T1000 (cell line): Measurements from ENCODE around the gene TSPAN10.
A peak's percentile ranks its signal among the peaks of the same experiment; 100 is the strongest.

Source experiments
- DNase-seq: peaks from one replicate; lab custom pipeline; 2025; ENCODE audit warnings: mixed read lengths; lab: John Stamatoyannopoulos, UW

TSPAN10 gene

DNA sequence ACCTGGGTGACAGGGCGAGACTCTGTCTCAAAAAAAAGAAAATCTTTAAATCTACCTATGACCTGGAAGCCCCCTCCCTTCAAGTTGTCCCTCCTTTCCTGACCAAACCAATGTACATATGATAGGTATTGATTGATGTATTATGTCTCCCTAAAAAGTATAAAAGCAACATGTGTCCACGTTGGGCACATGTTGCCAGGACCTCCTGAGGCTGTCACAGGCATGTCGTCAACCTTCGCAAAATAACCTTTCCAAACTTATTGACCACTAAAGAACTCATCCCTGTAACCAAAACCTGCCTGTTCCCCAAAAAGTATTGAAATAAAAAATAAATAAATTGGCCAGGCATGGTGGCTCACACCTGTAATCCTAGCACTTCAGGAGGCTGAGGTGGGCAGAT is 25.0 kb downstream of the TSPAN10 start:
- no peak for DNase-seq

- DNase-seq: no peak
Observed at GRCh38 chr17:81664051-81664470, 27.1 kb downstream of the TSPAN10 start.

DNA sequence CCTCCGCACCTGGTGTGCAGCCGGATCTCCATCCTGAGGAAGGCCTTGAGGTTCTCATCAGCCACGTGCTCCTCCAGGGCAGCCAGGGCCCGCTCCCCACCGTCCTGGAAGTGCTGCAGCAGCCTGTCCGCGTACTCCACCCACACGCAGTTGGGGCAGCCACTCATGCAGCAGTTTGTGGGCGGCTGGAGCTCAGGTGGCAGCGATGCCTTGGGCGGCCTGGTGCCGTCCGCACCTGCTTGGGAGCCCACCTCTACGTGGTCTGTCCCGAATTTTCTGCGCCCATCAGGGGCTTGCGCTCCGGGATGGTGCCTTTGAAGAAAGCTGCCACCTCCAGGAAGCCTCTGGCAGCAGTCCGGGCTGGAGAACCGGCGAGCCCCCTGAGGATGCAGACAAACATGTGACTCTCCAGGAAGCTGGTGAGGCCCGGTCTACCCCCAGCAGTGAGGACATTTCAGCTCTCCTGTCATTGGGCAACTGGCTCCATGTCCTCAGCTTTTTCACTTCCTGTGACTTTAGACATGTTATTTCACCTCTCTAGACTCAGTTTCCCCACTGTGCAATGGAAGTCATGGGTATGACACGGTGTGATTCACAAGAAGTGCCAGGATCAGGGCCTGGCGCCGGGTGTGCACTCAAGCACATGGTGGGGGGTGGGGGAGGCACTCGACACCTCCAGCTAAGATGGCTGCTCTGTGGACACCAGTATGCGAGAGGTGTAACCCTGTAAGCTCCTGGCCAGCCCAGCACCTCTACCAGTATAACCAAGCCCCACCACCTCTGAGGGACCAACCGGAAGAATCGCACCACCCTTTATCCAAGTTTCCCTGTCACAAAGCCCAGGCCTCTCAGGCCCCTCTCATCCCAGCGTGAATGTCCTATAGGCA is 28.5 kb downstream of the TSPAN10 start:
- no peak for DNase-seq

GRCh38 chr17:81666092-81666341 is 29.0 kb downstream of the TSPAN10 start:
- DNase-seq: no peak

GRCh38 chr17:81666342-81667191 is 29.6 kb downstream of the TSPAN10 start, which contains the start of the genes CCDC137 and OXLD1:
TSS of gene CCDC137 (plus strand) at chr17:81666737. CDS start at chr17:81666767, 30 bp downstream.
TSS of gene OXLD1 (minus strand) at chr17:81666605. CDS start at chr17:81666577, 28 bp downstream.
- DNase-seq: peak; percentile 93

DNA sequence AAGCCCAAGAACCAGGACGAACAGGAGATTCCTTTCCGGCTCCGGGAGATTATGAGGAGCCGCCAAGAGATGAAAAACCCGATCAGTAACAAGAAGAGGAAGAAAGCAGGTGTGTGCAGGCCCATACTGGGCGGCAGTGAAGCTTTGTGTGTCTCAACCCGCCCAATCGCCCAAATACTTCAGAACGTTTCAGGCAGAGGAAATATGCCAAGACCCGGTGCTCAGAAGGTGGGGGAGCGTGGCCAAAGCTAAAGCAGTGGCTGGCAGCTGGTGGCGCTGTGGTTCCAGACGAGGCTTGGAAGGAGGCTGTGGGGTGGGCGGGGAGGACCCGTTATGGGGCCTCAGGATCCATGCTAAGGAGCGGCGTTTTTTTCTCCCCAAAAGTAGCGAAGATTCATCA is 30.8 kb downstream of the TSPAN10 start:
- DNase-seq: no peak

DNA sequence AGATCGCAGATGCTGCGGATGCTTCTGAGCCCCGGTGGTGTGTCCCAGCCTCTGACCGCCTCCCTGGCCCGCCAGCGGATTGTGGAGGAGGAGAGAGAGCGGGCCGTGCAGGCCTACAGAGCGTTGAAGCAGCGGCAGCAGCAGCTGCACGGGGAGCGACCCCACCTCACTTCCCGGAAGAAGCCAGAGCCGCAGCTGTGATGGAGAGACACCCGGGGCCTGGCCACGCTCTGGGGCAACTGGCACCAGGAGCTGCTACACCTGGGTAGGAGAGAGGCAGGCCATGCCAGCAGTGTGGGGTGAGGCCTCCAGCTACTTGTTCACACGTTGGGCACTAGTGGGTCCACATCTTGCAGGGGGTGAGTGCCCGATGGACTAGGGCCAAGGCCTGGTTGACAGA is 35.5 kb downstream of the TSPAN10 start:
- no peak for DNase-seq

DNA sequence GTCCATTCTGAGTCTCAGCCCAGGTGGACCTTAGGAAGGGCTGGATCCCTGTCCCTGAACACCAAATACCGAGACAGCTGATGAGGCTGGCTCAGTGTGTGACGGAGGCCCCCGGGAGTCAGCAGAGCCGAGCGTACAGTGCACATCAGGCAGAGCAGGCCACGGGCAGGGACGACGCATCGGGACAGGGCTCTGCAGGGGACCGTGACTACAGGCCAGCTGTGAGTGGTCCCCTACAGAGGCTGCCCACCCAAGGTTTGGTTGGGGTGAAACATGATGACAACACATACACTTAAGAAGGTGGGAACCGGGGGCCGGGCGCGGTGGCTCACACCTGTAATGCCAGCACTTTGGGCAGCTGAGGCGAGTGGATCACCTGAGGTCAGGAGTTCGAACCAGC is 36.0 kb downstream of the TSPAN10 start:
- no peak for DNase-seq

DNA sequence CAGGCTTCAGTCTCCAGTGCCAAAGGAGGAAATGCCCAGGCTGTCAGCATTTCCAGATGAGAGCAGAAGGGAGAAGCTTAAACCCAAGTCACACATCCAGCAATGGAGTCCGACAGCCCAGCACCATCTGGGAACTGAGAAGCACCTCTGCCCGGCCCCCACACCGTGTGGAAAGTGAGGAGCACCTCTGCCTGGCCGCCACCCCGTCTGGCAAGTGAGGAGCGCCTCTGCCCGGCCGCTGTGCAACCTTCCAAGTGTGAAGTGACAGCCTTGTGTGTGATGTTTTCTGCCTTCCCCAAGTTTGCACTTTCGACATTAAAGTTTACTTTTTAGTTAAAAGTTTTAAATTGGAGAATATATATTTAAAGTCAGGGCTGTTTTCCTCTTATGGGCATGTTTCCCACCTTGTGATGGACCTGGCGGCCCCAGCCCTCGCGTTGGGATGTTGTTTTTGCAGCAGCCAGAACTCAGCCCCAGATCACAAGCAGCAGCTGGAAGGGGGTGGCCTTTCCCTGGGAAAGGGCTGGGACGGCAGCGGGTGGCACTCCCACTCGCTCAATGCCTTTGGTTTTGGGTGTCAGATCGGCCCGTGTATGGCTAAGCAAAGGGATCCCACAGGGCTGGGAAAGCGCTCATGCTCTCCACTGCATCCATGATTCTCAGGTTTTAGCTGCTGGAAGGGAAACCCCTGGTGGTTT is 36.7 kb downstream of the TSPAN10 start:
- DNase-seq: no peak

DNA sequence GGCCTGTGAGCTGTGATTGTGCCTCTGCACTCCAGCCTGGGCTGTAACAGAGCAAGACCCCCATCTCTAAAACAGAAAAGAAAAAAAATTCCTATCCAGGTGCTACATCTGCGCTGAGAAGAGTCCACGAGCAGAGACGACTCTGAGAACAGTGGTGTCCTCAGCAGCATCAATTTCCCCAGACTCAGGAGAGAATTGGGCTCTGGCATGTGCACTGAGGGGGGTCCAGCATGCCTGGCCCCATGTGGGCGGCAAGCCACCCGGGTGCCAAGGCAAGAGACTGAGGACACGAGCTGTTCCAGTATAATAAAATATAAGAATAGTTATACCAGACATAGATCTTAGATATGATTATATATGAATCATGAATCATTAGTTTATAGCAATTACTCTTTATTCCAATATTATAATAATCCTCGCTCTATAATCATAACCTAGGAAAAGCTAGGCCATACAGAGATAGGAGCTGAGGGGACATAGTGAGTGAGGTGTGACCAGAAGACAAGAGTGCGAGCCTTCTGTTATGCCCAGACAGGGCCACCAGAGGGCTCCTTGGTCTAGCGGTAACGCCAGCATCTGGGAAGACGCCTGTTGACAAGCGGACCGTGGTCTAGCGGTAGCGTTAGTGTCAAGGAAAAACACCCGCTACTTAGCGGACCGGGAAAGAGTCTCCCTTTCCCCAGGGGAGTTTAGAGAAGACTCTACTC is 38.7 kb downstream of the TSPAN10 start:
- peak; percentile 34 for DNase-seq

DNA sequence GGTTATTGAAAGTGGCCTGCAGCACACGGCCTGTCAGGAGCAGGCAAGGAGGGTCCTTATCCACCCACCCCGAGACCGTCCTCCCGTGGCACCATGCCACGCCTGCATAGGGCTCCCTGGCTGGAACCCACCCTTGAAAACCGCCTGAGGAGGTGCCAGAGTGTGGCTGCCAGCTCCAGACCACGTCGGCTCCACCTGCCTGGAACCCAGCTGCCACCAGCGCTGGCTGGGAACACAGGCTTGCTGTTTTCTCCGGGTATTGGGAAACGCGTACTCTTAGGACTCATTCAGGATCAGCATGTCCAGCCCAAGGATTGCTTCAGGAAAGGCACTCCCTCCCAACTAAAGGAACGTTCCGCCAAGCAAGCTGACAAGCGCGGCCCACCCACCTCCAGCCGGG is 39.9 kb downstream of the TSPAN10 start:
- no peak for DNase-seq

- no peak for DNase-seq
Observed at GRCh38 chr17:81680150-81680549, 43.2 kb downstream of the TSPAN10 start.

DNA sequence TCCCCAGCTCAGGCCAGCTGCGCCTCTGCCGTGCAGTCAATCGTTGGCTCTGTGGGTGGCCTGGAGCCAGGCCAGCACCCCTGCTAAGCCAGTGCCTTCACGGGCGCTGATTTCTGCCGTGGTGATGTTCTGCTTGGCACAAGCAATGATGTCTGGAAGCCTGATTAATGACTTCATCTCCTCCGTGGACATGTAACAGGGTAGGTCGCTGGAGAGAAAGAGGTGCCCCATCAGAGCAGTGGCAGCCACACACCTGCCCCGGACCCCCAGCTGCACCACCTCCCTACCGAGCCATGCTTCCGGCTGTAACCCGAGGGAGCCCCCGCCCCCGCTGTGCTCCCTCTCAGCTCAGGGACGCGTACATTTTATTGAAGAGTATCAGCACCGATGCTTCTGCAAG is 44.7 kb downstream of the TSPAN10 start:
- DNase-seq: no peak

GRCh38 chr17:81682565-81683207 is 45.7 kb downstream of the TSPAN10 start:
- DNase-seq: no peak

- no peak for DNase-seq
Observed at GRCh38 chr17:81683208-81683583, 46.2 kb downstream of the TSPAN10 start.

DNA sequence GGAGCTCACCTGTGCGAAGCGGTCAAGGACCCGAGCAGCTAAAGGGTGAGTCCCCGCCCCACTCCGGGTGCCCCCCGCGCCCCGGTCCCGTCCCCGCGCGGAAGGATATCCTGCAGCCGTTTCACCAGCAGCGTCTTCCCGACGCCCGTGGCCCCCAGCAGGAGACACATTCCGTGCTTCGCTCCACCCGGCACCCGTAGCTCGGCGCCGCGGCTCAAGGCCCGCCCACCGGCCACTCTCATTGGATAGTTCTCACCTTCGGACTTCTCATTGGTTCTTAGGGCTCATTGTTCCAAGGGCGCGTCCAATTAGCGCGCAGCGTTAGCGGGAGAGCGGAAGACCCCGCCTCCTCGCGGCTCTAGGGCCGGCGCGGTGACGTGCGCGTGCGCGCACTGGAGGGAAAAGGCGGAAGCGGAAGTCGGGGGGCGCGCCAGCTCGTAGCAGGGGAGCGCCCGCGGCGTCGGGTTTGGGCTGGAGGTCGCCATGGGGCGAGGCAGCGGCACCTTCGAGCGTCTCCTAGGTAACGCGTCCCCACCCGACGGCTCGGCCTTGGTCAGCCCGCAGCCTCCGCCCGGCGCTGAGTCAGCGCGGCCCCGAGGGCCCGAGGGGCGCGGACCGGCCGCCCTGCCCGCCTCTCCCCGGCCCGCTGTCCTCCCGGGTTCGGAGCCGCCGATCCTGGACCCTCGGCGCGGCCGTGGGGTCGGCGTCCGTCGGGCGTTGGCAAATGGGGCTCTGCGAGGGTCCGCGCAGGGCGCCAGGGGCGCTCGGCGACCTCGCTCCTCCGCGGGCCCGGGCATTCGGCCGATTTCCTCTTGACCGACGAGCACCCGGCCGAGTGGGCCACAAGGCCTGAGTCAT is 46.8 kb downstream of the TSPAN10 start, which contains the start of the genes ARL16 and HGS:
Gene ARL16, minus strand, starts transcription at position 214 of the 858 bp plus-strand sequence. Its CDS starts 44 bp downstream, at position 170.
Gene HGS, plus strand, starts transcription at position 428 of the 858 bp plus-strand sequence. Its CDS starts 56 bp downstream, at position 484.
- DNase-seq: peak; percentile 99

DNA sequence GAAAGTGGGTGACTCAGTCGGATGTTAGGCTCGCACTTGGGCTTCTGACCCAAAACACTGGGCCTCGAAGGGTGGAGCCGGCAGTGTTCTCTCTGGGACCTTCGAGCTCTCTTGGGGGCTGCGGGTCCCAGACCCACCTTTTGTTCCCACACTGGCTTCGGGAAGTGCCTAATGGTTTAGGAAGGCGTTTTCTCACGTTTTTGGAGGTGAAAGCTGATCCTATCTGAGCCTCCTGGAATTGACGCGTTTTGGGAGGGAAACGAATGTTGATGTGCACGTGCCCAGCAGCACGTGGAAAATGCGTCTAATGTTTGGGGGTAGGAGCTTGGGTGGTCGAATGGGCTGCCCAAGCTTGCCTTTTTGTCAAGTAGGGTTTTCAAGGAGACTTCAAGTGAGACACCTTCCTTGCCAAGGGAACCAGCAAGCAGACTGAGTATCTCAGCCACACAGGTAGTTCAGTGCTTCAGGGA is 47.5 kb downstream of the TSPAN10 start:
- DNase-seq: no peak

GRCh38 chr17:81685108-81685507 is 48.1 kb downstream of the TSPAN10 start:
- peak; percentile 40 for DNase-seq

GRCh38 chr17:81686614-81687013 is 49.6 kb downstream of the TSPAN10 start:
- DNase-seq: no peak
